SK-N-MC (cell line): ENCODE results near the gene CXorf38.

Source experiments
- EZH2 ChIP-seq: fragments of 200-600 bp; sonication (generic); IDR thresholded peaks from one replicate; pipeline ENCODE4 v1.6.1; 2017; ENCODE audit warnings: antibody characterized with exemption
- FOXP2 ChIP-seq: optimal IDR thresholded peaks from 2 replicates; pipeline ENCODE3; 2011; ENCODE audit warnings: mild to moderate bottlenecking, moderate library complexity; ENCODE audit not compliant: insufficient read depth; ENCODE audit errors: extremely low read length, control extremely low read depth
- POLR2AphosphoS5 ChIP-seq: IDR thresholded peaks from 2 replicates; pipeline ENCODE4 v1.6.1; 2012; ENCODE audit warnings: mild to moderate bottlenecking, low read depth, low read length, borderline replicate concordance

GRCh38 chrX:40628506-40628905 is 18.9 kb downstream of the CXorf38 start:
- TF ChIP-seq EZH2 (no peak), POLR2AphosphoS5 (no peak), FOXP2 (no peak)
